HepG2 (cell line): Measurements from ENCODE around the gene GLT1D1. TPM values are rescaled to one million over a fixed set of nuclear protein-coding genes. Genes with fewer than 3 reads are reported as not detected.

Source experiments
- ARNTL ChIP-seq: sonication (generic); formaldehyde crosslinking; IDR thresholded peaks from 2 replicates; pipeline ENCODE4 v1.4.0; 2020; ENCODE audit warnings: mild to moderate bottlenecking, missing genetic modification reagents
- KLF12 ChIP-seq: sonication (generic); formaldehyde crosslinking; IDR thresholded peaks from 2 replicates; pipeline ENCODE4 v1.4.0; 2020; ENCODE audit warnings: missing genetic modification reagents, borderline replicate concordance
- NFRKB ChIP-seq: fragments of 450-650 bp; IDR thresholded peaks from 2 replicates; pipeline ENCODE4 v1.6.1; 2017
- NFYC ChIP-seq: IDR thresholded peaks from 2 replicates; pipeline ENCODE4 v1.6.1; 2016; ENCODE audit warnings: missing genetic modification reagents, missing compliant biosample characterization
- PHB2 ChIP-seq: fragments of 450-650 bp; IDR thresholded peaks from 2 replicates; pipeline ENCODE4 v1.6.1; 2018; ENCODE audit not compliant: partially characterized antibody
- RARG ChIP-seq: sonication (generic); formaldehyde crosslinking; IDR thresholded peaks from 2 replicates; pipeline ENCODE4 v1.4.0; 2020; ENCODE audit warnings: low read depth, mild to moderate bottlenecking, missing genetic modification reagents
- ZNF143 ChIP-seq: sonication (generic); formaldehyde crosslinking; IDR thresholded peaks from 2 replicates; pipeline ENCODE4 v1.4.0; 2020; ENCODE audit warnings: missing genetic modification reagents
- ZNF383 ChIP-seq: sonication (generic); formaldehyde crosslinking; IDR thresholded peaks from 2 replicates; pipeline ENCODE4 v1.4.0; 2020; ENCODE audit warnings: missing genetic modification reagents, mild to moderate bottlenecking, borderline replicate concordance
- ZNF430 ChIP-seq: sonication (generic); formaldehyde crosslinking; IDR thresholded peaks from 2 replicates; pipeline ENCODE4 v1.9.0; 2021; ENCODE audit warnings: mild to moderate bottlenecking, missing genetic modification reagents
- ZNF720 ChIP-seq: sonication (generic); formaldehyde crosslinking; IDR thresholded peaks from 2 replicates; pipeline ENCODE4 v1.4.0; 2020; ENCODE audit warnings: missing genetic modification reagents
- polyA plus RNA-seq, 8 experiments: library from polyadenylated mRNA; depleted of rRNA in 3 of 8; stranded (reverse) in 7 of 8; unstranded in 1 of 8; fragments of >200 nt; fragmentation: Illumina TruSeq in 4 of 8; extraction: Trizol in 4 of 8; gene quantifications; 2 replicates each; pipeline versions ENCODE4 v1.2.1 to v1.2.3, GENCODE V29; 2011 to 2016; ENCODE audit warnings: low read depth in 4 of 8, missing spikeins in 1 of 8, mixed read lengths in 1 of 8; ENCODE audit not compliant: insufficient read depth in 1 of 8
- total RNA-seq, 5 experiments: library from RNA; depleted of rRNA; stranded (reverse); fragments of >200 nt; fragmentation: Illumina TruSeq; extraction: Trizol; gene quantifications; 2 replicates each; pipeline ENCODE4 v1.2.3, GENCODE V29; 2016; ENCODE audit warnings: low read depth in 1 of 5
- TF ChIP-seq, protein P1 (sequence below): sonication (generic); formaldehyde crosslinking; IDR thresholded peaks from 2 replicates; pipeline ENCODE4 v1.4.0; 2020; ENCODE audit warnings: missing genetic modification reagents
- TF ChIP-seq, protein P2 (sequence below): sonication (generic); formaldehyde crosslinking; IDR thresholded peaks from 2 replicates; pipeline ENCODE4 v1.5.0; 2020; ENCODE audit warnings: mild to moderate bottlenecking, missing genetic modification reagents
- TF ChIP-seq, protein P3 (sequence below): sonication (generic); formaldehyde crosslinking; IDR thresholded peaks from 2 replicates; pipeline ENCODE4 v1.4.0; 2020; ENCODE audit warnings: missing genetic modification reagents
- TF ChIP-seq, protein P4 (sequence below): sonication (generic); formaldehyde crosslinking; IDR thresholded peaks from 2 replicates; pipeline ENCODE4 v1.4.0; 2020; ENCODE audit warnings: mild to moderate bottlenecking, missing genetic modification reagents
- TF ChIP-seq, protein P5 (sequence below): sonication (generic); formaldehyde crosslinking; IDR thresholded peaks from 2 replicates; pipeline ENCODE4 v1.9.0; 2021; ENCODE audit warnings: missing genetic modification reagents, borderline replicate concordance
- TF ChIP-seq, protein P6 (sequence below): IDR thresholded peaks from 2 replicates; pipeline ENCODE4 v1.6.1; 2016

GLT1D1 gene
- total and polyA plus RNA-seq, 2 of the 13 experiments (the other 11 are each of a cell fraction or from before 2014, with no cell fraction given): 0.09 to 0.17 TPM

DNA sequence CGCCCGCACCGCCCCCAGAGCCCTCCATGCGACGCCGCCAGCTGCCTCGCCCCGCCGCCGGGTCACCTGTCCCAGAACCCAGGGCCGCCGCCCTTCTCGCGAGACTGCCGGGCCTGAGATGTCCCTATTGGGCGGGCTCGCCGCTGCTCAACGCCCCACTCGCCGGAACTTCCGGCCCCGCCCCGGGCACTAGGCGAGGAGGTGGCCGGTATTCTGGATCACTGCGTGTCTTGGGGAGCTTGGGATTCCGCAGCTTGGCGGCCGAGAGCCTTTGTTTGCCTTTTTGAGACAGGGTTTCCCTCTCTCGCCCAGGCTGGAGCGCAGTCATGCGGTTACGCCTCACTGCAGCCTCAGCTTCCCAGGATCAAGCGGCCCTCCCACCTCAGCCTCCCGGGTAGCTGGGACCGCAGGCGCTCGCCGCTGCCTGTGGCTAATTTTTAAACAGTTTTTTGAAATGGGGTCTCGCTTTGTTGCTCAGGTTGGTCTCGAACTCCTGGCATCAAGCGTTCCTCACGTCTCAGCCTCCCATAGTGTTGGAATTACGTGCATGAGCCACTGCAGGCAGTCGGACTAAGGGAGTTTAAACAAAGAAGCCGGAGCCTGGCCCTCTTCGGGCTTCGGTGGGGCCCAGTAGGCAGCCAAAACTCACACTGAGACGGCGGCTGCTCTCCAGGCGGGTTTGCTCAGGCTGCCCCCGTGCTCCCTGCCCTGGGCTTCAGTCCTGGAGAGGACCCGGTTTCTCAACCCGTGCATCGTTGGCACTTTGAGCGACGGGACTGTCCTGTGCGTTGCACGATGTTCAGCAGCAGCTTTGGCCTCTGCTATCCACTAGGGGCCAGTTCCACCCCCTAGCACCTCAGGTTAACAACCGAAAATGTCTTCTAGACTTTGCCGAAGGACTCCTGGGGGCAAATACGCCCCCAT lies 29.1 kb upstream of the GLT1D1 start, which contains the start of gene SLC15A4 (continued):
- TF ChIP-seq, protein P1, sequence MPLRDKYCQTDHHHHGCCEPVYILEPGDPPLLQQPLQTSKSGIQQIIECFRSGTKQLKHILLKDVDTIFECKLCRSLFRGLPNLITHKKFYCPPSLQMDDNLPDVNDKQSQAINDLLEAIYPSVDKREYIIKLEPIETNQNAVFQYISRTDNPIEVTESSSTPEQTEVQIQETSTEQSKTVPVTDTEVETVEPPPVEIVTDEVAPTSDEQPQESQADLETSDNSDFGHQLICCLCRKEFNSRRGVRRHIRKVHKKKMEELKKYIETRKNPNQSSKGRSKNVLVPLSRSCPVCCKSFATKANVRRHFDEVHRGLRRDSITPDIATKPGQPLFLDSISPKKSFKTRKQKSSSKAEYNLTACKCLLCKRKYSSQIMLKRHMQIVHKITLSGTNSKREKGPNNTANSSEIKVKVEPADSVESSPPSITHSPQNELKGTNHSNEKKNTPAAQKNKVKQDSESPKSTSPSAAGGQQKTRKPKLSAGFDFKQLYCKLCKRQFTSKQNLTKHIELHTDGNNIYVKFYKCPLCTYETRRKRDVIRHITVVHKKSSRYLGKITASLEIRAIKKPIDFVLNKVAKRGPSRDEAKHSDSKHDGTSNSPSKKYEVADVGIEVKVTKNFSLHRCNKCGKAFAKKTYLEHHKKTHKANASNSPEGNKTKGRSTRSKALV (CRISPR knock-in tag): no peak
- TF ChIP-seq ZNF143 (CRISPR knock-in tag): no peak
- TF ChIP-seq ARNTL (CRISPR knock-in tag): no peak
- no peak for TF ChIP-seq NFRKB
- TF ChIP-seq, protein P2, sequence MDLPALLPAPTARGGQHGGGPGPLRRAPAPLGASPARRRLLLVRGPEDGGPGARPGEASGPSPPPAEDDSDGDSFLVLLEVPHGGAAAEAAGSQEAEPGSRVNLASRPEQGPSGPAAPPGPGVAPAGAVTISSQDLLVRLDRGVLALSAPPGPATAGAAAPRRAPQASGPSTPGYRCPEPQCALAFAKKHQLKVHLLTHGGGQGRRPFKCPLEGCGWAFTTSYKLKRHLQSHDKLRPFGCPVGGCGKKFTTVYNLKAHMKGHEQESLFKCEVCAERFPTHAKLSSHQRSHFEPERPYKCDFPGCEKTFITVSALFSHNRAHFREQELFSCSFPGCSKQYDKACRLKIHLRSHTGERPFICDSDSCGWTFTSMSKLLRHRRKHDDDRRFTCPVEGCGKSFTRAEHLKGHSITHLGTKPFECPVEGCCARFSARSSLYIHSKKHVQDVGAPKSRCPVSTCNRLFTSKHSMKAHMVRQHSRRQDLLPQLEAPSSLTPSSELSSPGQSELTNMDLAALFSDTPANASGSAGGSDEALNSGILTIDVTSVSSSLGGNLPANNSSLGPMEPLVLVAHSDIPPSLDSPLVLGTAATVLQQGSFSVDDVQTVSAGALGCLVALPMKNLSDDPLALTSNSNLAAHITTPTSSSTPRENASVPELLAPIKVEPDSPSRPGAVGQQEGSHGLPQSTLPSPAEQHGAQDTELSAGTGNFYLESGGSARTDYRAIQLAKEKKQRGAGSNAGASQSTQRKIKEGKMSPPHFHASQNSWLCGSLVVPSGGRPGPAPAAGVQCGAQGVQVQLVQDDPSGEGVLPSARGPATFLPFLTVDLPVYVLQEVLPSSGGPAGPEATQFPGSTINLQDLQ (CRISPR knock-in tag): no peak
- TF ChIP-seq NFYC: peak; percentile 92
- TF ChIP-seq, protein P3, sequence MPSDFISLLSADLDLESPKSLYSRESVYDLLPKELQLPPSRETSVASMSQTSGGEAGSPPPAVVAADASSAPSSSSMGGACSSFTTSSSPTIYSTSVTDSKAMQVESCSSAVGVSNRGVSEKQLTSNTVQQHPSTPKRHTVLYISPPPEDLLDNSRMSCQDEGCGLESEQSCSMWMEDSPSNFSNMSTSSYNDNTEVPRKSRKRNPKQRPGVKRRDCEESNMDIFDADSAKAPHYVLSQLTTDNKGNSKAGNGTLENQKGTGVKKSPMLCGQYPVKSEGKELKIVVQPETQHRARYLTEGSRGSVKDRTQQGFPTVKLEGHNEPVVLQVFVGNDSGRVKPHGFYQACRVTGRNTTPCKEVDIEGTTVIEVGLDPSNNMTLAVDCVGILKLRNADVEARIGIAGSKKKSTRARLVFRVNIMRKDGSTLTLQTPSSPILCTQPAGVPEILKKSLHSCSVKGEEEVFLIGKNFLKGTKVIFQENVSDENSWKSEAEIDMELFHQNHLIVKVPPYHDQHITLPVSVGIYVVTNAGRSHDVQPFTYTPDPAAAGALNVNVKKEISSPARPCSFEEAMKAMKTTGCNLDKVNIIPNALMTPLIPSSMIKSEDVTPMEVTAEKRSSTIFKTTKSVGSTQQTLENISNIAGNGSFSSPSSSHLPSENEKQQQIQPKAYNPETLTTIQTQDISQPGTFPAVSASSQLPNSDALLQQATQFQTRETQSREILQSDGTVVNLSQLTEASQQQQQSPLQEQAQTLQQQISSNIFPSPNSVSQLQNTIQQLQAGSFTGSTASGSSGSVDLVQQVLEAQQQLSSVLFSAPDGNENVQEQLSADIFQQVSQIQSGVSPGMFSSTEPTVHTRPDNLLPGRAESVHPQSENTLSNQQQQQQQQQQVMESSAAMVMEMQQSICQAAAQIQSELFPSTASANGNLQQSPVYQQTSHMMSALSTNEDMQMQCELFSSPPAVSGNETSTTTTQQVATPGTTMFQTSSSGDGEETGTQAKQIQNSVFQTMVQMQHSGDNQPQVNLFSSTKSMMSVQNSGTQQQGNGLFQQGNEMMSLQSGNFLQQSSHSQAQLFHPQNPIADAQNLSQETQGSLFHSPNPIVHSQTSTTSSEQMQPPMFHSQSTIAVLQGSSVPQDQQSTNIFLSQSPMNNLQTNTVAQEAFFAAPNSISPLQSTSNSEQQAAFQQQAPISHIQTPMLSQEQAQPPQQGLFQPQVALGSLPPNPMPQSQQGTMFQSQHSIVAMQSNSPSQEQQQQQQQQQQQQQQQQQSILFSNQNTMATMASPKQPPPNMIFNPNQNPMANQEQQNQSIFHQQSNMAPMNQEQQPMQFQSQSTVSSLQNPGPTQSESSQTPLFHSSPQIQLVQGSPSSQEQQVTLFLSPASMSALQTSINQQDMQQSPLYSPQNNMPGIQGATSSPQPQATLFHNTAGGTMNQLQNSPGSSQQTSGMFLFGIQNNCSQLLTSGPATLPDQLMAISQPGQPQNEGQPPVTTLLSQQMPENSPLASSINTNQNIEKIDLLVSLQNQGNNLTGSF (CRISPR knock-in tag): no peak
- TF ChIP-seq, protein P4, sequence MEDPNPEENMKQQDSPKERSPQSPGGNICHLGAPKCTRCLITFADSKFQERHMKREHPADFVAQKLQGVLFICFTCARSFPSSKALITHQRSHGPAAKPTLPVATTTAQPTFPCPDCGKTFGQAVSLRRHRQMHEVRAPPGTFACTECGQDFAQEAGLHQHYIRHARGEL (CRISPR knock-in tag): no peak
- no peak for TF ChIP-seq ZNF720 (CRISPR knock-in tag)
- TF ChIP-seq KLF12 (CRISPR knock-in tag): peak; percentile 99
- TF ChIP-seq ZNF383 (CRISPR knock-in tag): no peak
- no peak for TF ChIP-seq RARG (CRISPR knock-in tag)
- TF ChIP-seq, protein P5, sequence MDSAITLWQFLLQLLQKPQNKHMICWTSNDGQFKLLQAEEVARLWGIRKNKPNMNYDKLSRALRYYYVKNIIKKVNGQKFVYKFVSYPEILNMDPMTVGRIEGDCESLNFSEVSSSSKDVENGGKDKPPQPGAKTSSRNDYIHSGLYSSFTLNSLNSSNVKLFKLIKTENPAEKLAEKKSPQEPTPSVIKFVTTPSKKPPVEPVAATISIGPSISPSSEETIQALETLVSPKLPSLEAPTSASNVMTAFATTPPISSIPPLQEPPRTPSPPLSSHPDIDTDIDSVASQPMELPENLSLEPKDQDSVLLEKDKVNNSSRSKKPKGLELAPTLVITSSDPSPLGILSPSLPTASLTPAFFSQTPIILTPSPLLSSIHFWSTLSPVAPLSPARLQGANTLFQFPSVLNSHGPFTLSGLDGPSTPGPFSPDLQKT (CRISPR knock-in tag): no peak
- TF ChIP-seq PHB2: no peak
- TF ChIP-seq, protein P6, sequence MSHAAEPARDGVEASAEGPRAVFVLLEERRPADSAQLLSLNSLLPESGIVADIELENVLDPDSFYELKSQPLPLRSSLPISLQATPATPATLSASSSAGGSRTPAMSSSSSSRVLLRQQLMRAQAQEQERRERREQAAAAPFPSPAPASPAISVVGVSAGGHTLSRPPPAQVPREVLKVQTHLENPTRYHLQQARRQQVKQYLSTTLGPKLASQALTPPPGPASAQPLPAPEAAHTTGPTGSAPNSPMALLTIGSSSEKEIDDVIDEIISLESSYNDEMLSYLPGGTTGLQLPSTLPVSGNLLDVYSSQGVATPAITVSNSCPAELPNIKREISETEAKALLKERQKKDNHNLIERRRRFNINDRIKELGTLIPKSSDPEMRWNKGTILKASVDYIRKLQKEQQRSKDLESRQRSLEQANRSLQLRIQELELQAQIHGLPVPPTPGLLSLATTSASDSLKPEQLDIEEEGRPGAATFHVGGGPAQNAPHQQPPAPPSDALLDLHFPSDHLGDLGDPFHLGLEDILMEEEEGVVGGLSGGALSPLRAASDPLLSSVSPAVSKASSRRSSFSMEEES (CRISPR knock-in tag): peak; percentile 68
- peak; percentile 80; the same call in 1 of the 2 replicates for TF ChIP-seq ZNF430 (CRISPR knock-in tag)
